Measurements from ENCODE around the gene GNAS. TPM values are rescaled to one million over a fixed set of nuclear protein-coding genes. Genes with fewer than 3 reads are reported as not detected.

GNAS gene
- total and polyA plus RNA-seq, 9 of the 15 experiments (the other 6 are each of a cell fraction or from before 2014, with no cell fraction given): 128 to 648 (median 266) TPM

DNA sequence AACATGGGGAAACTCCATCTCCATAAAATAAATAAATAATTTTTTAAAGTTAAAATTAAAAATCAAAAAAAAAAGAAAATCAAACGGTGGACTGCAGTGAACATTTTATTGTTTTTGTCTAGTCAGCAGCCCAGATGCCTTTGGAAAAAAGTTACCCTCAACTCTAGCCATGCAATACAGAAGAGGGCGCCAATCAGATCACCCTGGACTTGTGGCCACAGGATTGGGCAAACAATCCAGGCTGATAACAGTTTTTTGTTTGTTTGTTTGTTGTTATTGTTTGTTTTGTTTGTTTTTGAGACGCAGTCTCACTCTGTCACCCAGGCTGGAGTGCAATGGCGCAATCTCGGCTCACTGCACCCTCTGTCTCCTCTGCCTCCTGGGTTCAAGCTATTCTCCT lies 98.1 kb downstream of the GNAS start:
- ChIA-PET POLR2A (no interaction called here), CTCF (ENCODE audit: low intra/inter-chr PET ratio) (no interaction called here)
- Histone ChIP-seq H3K27ac (ENCODE audit: extremely low read depth, low read depth, low read length) (no peak overlapping the region), H3K79me2 (ENCODE audit: control insufficient read depth, insufficient read depth, low read length) (no peaks in the 10 kb centered on the region), H3K4me2 (ENCODE audit: insufficient read depth, low read length) (no peak overlapping the region), H4K20me1 (replicated peaks; ENCODE audit: control insufficient read depth, insufficient read depth, low read length) (no peaks in the 10 kb centered on the region), H3K9me3 (replicated peaks; ENCODE audit: control insufficient read depth, insufficient read depth, low read depth, low read length) (no peaks in the 10 kb centered on the region), H3K36me3 (ENCODE audit: control insufficient read depth, insufficient read depth, low read length) (no peaks in the 10 kb centered on the region), H3K4me1 (replicated peaks in 1 of 2; ENCODE audit: control insufficient read depth in 2 of 2, insufficient read depth in 2 of 2, low read length in 2 of 2) (peaks cover 0 to 4% of the 10 kb centered on the region in 2 experiments; a peak in 1 of 5 replicates), H2AFZ (ENCODE audit: low read depth, low read length) (no peak overlapping the region), H3K9me1 (ENCODE audit: control insufficient read depth, insufficient read depth, low read length) (no peaks in the 10 kb centered on the region), H3K27me3 (ENCODE audit: control insufficient read depth in 2 of 2, insufficient read depth in 2 of 2, low read length in 2 of 2) (peaks cover 23% of the 10 kb centered on the region in 2 experiments), H3K9ac (ENCODE audit: insufficient read depth in 1 of 2, low read depth in 2 of 2, low read length in 2 of 2) (no peak overlapping the region), H3K4me3 (no peak overlapping the region)
- intact Hi-C loops (cut with micrococcal nuclease): no loop called here
- in situ Hi-C loops (cut with MboI): no loop called here
- WGBS (ENCODE audit: insufficient coverage, low coverage, missing lambda C conversion rate): 3% methylated on average over 5 of the region's 5 CpGs
- DNase-seq (ENCODE audit: extremely low read depth in 1 of 4, low spot score in 3 of 4) (no peak), ATAC-seq (peak; percentile 47; the same call in 1 of the 3 replicates), FAIRE-seq (no peak)
- no TSS peak for BruUV-seq (replicated peaks)
- TF ChIP-seq ZNF347 (CRISPR knock-in tag; IDR thresholded peaks at IDR 0.05; ENCODE audit: low read depth) (no peak), NFE2 (IDR thresholded peaks at IDR 0.05; ENCODE audit: low read depth) (no peak), MAFF (IDR thresholded peaks at IDR 0.05; ENCODE audit: low read length) (peak; percentile 76), C11orf30 (IDR thresholded peaks at IDR 0.05; ENCODE audit: low read depth) (peak; percentile 89), ZNF316 (IDR thresholded peaks at IDR 0.05) (peak; percentile 94), RAD21 (CRISPR knock-in tag; conservative IDR thresholded peaks at IDR 0.05 in 1 of 2, IDR thresholded peaks at IDR 0.05 in 1 of 2) (peak in 1 of 2 experiments; percentile 18; a peak in 1 of 4 replicates), CEBPB (tag; IDR thresholded peaks at IDR 0.05) (0 out of 2 replicates have a peak, but pooled peaks have one; percentile 13), CCAR2 (IDR thresholded peaks at IDR 0.05; ENCODE audit: low read depth, low read length) (no peak), MAFK (IDR thresholded peaks at IDR 0.05; ENCODE audit: low read length) (peak; percentile 76), CTCF (IDR thresholded peaks at IDR 0.05 in 2 of 3, conservative IDR thresholded peaks at IDR 0.05 in 1 of 3; ENCODE audit: insufficient read depth in 2 of 3, low read depth in 1 of 3, low read length in 3 of 3) (0 out of 6 replicates have a peak, but pooled peaks of 1 of the 3 experiments have one; percentile 19), RNF2 (IDR thresholded peaks at IDR 0.05) (peak; percentile 13; the same call in 1 of the 2 replicates), MAFG (tag; conservative IDR thresholded peaks at IDR 0.05) (peak; percentile 87), LCOR (CRISPR knock-in tag; IDR thresholded peaks at IDR 0.05) (no peak), TCF7L2 (IDR thresholded peaks at IDR 0.05; ENCODE audit: low read depth, low read length) (no peak)
- TF ChIP-seq, protein P1, sequence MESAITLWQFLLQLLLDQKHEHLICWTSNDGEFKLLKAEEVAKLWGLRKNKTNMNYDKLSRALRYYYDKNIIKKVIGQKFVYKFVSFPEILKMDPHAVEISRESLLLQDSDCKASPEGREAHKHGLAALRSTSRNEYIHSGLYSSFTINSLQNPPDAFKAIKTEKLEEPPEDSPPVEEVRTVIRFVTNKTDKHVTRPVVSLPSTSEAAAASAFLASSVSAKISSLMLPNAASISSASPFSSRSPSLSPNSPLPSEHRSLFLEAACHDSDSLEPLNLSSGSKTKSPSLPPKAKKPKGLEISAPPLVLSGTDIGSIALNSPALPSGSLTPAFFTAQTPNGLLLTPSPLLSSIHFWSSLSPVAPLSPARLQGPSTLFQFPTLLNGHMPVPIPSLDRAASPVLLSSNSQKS (CRISPR knock-in tag; IDR thresholded peaks at IDR 0.05): no peak
